Transverse colon (tissue), 4 donors: ENCODE data around the gene GLB1L2. TPM values are rescaled to one million over a fixed set of nuclear protein-coding genes. Genes with fewer than 3 reads are reported as not detected.
"Not testable (repeated sequence)": the region's sequence is repeated elsewhere in the genome, so short reads cannot be mapped to it uniquely, and the experiment has no call there.

Experiments used
- DNase-seq: peaks from one replicate; pipeline ENCODE4 v3.0.0-alpha.2; 2019
- H3K27ac ChIP-seq, 4 donors: fragments of 200-600 bp; sonication (generic); 2 replicates each; pipeline ENCODE4 v1.5.1; 2016 to 2018; ENCODE audit warnings: inconsistent platforms in 4 of 4
- H3K27me3 ChIP-seq: fragments of 200-600 bp; sonication (generic); 2 replicates; pipeline ENCODE4 v1.5.1; 2017; ENCODE audit warnings: inconsistent platforms
- H3K36me3 ChIP-seq, 4 donors: fragments of 200-600 bp; sonication (generic); 2 replicates each; pipeline ENCODE4 v1.5.1; 2017 to 2019; ENCODE audit warnings: inconsistent platforms in 4 of 4
- H3K4me1 ChIP-seq, 4 donors: fragments of 200-600 bp; sonication (generic); 2 replicates each; pipeline ENCODE4 v1.5.1; 2017 to 2020; ENCODE audit warnings: inconsistent platforms in 4 of 4
- H3K4me3 ChIP-seq, 4 donors: fragments of 200-600 bp; sonication (generic); 1 replicate in 1 of 4; 2 replicates in 3 of 4; pipeline versions ENCODE4 v1.5.1 to v1.6.1; 2017 to 2019; ENCODE audit warnings: inconsistent platforms in 4 of 4
- H3K9me3 ChIP-seq, 2 donors: fragments of 200-600 bp; sonication (generic); 2 replicates each; pipeline ENCODE4 v1.5.1; 2017 to 2019; ENCODE audit warnings: inconsistent platforms in 2 of 2
- EP300 ChIP-seq: sonication (generic); formaldehyde crosslinking; IDR thresholded peaks from one replicate; pipeline ENCODE4 v1.6.1; 2017; ENCODE audit warnings: antibody characterized with exemption, low read depth
- POLR2A ChIP-seq: fragments of 450-650 bp; IDR thresholded peaks from one replicate; pipeline ENCODE4 v1.6.1; 2016; ENCODE audit warnings: antibody characterized with exemption, mild to moderate bottlenecking, moderate library complexity
- POLR2AphosphoS5 ChIP-seq, 3 donors: sonication (generic); formaldehyde crosslinking; IDR thresholded peaks; one replicate each; pipeline ENCODE4 v1.6.1; 2016; ENCODE audit warnings: antibody characterized with exemption in 3 of 3
- WGBS, 2 donors: methylation state at CpG; one replicate each; pipeline ENCODE4 v1.1.5; 2018; ENCODE audit warnings: low coverage in 1 of 2; 5-methylcytosine and 5-hydroxymethylcytosine counted together
- in situ Hi-C, 4 donors: fragments of 200-750 bp; cut with MboI; loops; one replicate each; pipeline versions ENCODE4 v1.15.0 to v1.15.1; 2017; ENCODE audit warnings: low sequenced_read_pairs in 3 of 4, low pct_ligation_motif_present in 1 of 4, low pct_unique_long_range_greater_than_20kb in 1 of 4
- intact Hi-C: fragments of 100-400 bp; cut with DNase I; formaldehyde crosslinking; loops from one replicate; pipeline ENCODE4 v1.15.1; 2023; ENCODE audit warnings: low total_unique reads
- total RNA-seq, 4 donors: library from RNA; depleted of rRNA; stranded (reverse); fragments of >200 nt; gene quantifications; one replicate each; pipeline ENCODE4 v1.1.0, GENCODE V29; 2016
- TF ChIP-seq, protein P1 (sequence below), 5 experiments: fragments of 200-600 bp in 3 of 5; fragments of 450-650 bp in 2 of 5; sonication (generic) in 3 of 5; IDR thresholded peaks; 1 replicate in 2 of 5; 2 replicates in 3 of 5; pipeline ENCODE4 v1.5.1; 2016 to 2017; ENCODE audit warnings: antibody characterized with exemption in 5 of 5, inconsistent platforms in 3 of 5, mild to moderate bottlenecking in 2 of 5, moderate library complexity in 1 of 5

GLB1L2 gene
- total RNA-seq, 4 donors from 2014 or later: 26.2 to 39.5 (median 35.3) TPM

GRCh38 chr11:134313821-134314607, 17.8 kb upstream of the GLB1L2 start:
- Histone ChIP-seq H3K4me1 (no peaks in the 10 kb centered on the region), H3K27ac (no peak overlapping the region), H3K9me3 (peaks cover 7 to 14% of the 10 kb centered on the region in 2 donors), H3K27me3 (peaks cover 8% of the 10 kb centered on the region), H3K4me3 (no peak overlapping the region), H3K36me3 (no peaks in the 10 kb centered on the region)
- TF ChIP-seq EP300: no peak
- no peak for TF ChIP-seq POLR2A
- TF ChIP-seq, protein P1, sequence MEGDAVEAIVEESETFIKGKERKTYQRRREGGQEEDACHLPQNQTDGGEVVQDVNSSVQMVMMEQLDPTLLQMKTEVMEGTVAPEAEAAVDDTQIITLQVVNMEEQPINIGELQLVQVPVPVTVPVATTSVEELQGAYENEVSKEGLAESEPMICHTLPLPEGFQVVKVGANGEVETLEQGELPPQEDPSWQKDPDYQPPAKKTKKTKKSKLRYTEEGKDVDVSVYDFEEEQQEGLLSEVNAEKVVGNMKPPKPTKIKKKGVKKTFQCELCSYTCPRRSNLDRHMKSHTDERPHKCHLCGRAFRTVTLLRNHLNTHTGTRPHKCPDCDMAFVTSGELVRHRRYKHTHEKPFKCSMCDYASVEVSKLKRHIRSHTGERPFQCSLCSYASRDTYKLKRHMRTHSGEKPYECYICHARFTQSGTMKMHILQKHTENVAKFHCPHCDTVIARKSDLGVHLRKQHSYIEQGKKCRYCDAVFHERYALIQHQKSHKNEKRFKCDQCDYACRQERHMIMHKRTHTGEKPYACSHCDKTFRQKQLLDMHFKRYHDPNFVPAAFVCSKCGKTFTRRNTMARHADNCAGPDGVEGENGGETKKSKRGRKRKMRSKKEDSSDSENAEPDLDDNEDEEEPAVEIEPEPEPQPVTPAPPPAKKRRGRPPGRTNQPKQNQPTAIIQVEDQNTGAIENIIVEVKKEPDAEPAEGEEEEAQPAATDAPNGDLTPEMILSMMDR (IDR thresholded peaks at IDR 0.05): no peak
- TF ChIP-seq POLR2AphosphoS5 (IDR thresholded peaks at IDR 0.05): no peak
- intact Hi-C loops: no loop called here
- 84 to 91% methylated on average over 8 to 9 of the region's 9 CpGs for WGBS, 2 donors
- in situ Hi-C loops: no loop called here
- DNase-seq: no peak

- Histone ChIP-seq H3K27me3 (peaks cover 11% of the 10 kb centered on the region), H3K27ac (no peak overlapping the region), H3K9me3 (peaks cover 7 to 14% of the 10 kb centered on the region in 2 donors), H3K4me1 (no peaks in the 10 kb centered on the region), H3K4me3 (no peak overlapping the region), H3K36me3 (no peaks in the 10 kb centered on the region)
- intact Hi-C loops: no loop called here
- DNase-seq: no peak
- in situ Hi-C loops: no loop called here
- 93 to 97% methylated on average over 3 of the region's 3 CpGs for WGBS, 2 donors
- TF ChIP-seq, protein P1 (IDR thresholded peaks at IDR 0.05): no peak
- TF ChIP-seq EP300: no peak
- no peak for TF ChIP-seq POLR2A
- TF ChIP-seq POLR2AphosphoS5 (IDR thresholded peaks at IDR 0.05): no peak
Measured at GRCh38 chr11:134317103-134317502, 14.7 kb upstream of the GLB1L2 start.

GRCh38 chr11:134321373-134321772, 10.4 kb upstream of the GLB1L2 start:
- intact Hi-C loops, in situ Hi-C loops, H3K36me3 ChIP-seq, H3K27ac ChIP-seq, H3K4me1 ChIP-seq, H3K4me3 ChIP-seq, DNase-seq: not testable (repeated sequence)
- peaks cover 11% of the 10 kb centered on the region for H3K27me3 ChIP-seq
- 58 to 73% methylated on average over 2 of the region's 2 CpGs for WGBS, 2 donors
- peaks cover 7 to 14% of the 10 kb centered on the region in 2 donors for H3K9me3 ChIP-seq

DNA sequence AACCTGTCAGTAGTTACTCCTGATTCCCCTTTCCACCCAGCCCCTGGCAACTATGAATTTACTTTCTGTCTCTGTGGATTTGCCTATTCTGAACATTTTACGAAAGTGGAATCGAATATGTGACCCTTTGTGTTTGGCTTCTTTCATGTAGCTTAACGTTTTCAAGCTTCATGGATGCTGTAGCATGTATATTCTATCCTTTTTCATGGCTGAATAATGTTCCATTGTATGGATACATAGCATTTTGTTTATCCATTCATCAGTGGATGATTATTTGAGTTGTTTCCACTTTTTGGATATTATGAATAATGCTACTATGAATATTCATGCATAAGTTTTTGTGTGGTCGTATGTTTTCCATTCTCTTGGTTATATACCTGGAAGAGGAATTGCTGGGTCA, 9.2 kb upstream of the GLB1L2 start:
- in situ Hi-C loops (no loop called here), intact Hi-C loops (no loop called here)
- no peak overlapping the region for H3K4me3 ChIP-seq
- TF ChIP-seq, protein P1 (IDR thresholded peaks at IDR 0.05): no peak
- TF ChIP-seq POLR2A (no peak), POLR2AphosphoS5 (IDR thresholded peaks at IDR 0.05) (no peak), EP300 (no peak)
- H3K27me3 ChIP-seq: peaks cover 3% of the 10 kb centered on the region
- H3K27ac ChIP-seq: no peak overlapping the region
- peaks cover 0 to 5% of the 10 kb centered on the region in 2 donors for H3K9me3 ChIP-seq
- 83 to 87% methylated on average over 4 of the region's 4 CpGs for WGBS, 2 donors
- no peak for DNase-seq
- no peaks in the 10 kb centered on the region for H3K36me3 ChIP-seq
- H3K4me1 ChIP-seq: no peaks in the 10 kb centered on the region

DNA sequence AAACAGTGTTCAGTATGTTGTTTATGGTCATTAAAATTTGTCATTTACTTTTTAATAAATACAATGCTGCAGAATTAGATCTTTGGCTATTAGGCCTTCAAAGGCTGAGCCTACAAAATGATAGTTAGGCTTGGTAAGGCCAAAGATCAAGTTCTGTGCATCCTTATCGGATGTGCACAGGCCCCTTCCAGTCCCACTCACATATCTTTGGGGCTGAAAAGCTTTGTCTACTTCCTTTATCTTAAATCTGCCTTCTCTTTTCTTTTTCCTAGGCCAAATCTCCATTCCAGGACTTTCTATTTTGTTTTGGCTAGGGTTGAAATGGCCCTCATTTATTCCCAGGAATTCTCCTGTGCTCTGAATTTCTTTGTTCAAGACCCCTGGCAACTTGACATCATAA, 3.4 kb upstream of the GLB1L2 start:
- H3K27ac ChIP-seq: no peak overlapping the region
- 84 to 100% methylated on average over 1 of the region's 1 CpG for whole genome bisulfite sequencing, 2 donors
- TF ChIP-seq, protein P1 (IDR thresholded peaks at IDR 0.05): no peak
- TF ChIP-seq POLR2AphosphoS5 (IDR thresholded peaks at IDR 0.05): no peak
- no peak for TF ChIP-seq EP300
- no peak for TF ChIP-seq POLR2A
- no peaks in the 10 kb centered on the region for H3K36me3 ChIP-seq
- intact Hi-C loops: no loop called here
- H3K4me3 ChIP-seq: no peak overlapping the region
- H3K4me1 ChIP-seq: peaks cover 9 to 25% (median 20%) of the 10 kb centered on the region in 4 donors
- in situ Hi-C loops: no loop called here
- H3K27me3 ChIP-seq: peaks cover 6% of the 10 kb centered on the region
- DNase-seq: no peak
- H3K9me3 ChIP-seq: no peaks in the 10 kb centered on the region
